Stimulated activated CD4-positive, alpha-beta T cell treated with anti-CD3 and anti-CD28 coated beads, Interleukin-15, amount 100 ng/mL, for 24 hours (primary cell): ENCODE measurements around the gene NEK5.
A peak's percentile ranks its signal among the peaks of the same experiment; 100 is the strongest.
"Not testable (repeated sequence)": the region's sequence is repeated elsewhere in the genome, so short reads cannot be mapped to it uniquely, and the experiment has no call there.

Experiments
- DNase-seq: peaks from one replicate; pipeline ENCODE4 v3.0.0-alpha.2; 2020

Gene NEK5

GRCh38 chr13:52128714-52129700, at the start of gene NEK5:
TSS of gene NEK5 (minus strand) at chr13:52129073. CDS start at chr13:52127482, 1,591 bp downstream.
- DNase-seq, result peak; percentile 73

- no peak for DNase-seq
Measured at GRCh38 chr13:52177276-52177675, 48.4 kb upstream of the NEK5 start.

DNA sequence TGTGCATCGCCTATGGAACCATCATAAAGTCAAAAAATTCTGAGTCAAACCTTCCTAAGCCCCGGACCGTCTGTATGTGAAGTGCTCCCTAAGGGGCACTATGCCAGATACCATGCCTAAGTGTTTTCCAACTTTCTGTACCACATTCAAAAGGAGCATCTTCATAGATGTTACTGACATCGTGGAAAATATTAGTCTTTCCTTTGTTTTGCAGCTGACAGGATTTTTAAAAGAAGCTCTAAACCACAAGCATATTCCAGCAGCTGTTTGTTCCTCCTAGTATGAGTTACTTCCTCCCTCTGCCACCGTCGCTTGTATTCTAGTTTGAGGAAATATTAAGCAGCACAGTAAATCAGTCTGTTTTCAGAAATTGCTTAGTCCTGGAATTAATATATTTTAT, 45.1 kb upstream of the NEK5 start:
- DNase-seq, result not testable (repeated sequence)

DNA sequence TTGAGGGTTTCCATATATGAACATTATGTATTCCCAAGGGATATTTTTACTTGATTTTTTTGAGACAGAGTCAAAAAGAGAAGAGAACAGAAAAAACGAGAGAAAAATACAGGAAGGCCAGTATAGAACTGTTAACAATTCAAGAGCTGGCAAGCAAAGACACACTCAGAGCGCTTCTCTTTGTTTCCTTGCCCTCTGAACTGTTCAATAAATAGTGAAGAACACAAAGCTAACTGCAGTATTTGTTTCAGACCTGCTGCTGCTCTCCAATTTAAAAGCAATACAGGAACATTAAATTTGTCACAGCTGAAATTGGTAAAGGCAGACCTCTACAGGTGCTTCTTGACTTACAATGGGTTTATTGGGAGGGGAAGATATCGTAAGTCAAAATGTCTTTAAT, 44.5 kb upstream of the NEK5 start:
- DNase-seq, result no peak

- not testable (repeated sequence) for DNase-seq
Measured at GRCh38 chr13:52171686-52172085, 42.8 kb upstream of the NEK5 start.

DNA sequence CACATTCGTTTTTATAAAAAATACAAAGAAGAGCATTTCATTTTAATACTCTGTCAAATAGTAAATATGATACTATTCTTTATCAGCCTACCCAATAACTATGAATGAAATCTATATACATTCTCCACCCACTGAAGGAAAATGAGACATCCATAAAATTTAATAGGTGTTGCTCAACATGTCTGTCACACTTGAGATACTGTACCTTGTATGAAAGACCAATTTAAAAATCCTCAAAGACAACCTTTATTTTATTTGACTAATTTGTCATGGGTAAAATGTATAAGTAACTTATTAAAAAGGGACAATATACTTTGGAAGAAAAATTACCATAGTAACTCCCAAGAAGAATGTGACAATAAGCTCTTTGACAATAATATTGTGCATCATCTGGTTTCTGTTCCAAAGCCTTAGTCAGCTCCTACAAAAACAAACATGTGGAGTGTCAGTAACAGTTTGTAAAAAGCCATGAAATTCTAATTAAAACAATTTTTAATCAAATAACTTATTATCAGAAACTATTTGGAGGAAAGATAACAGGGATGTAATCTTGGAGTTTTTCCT, 42.0 kb upstream of the NEK5 start:
- not testable (repeated sequence) for DNase-seq

GRCh38 chr13:52169839-52170238, 41.0 kb upstream of the NEK5 start:
- DNase-seq, result no peak

- DNase-seq, result no peak
Measured at GRCh38 chr13:52165411-52165810, 36.5 kb upstream of the NEK5 start.

DNA sequence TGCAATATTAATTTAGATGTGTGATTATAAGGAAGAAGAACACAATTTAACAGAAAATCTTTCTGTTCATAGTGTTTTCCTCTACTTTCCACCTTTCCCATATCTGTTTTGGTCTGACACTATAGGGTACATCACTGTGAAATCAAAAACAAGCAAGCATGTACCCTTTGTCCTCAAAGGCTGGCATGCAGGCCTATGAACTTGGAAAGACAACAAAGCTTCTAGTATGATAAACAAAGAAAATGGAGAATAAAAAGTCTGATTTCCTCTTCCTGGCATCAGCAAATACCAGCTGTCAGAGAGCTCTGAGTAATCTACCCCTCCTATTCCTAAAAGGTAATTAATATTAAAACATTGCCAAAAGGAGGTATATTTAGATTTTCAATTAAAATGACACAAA, 36.1 kb upstream of the NEK5 start:
- no peak for DNase-seq

GRCh38 chr13:52163878-52164277, 35.0 kb upstream of the NEK5 start:
- not testable (repeated sequence) for DNase-seq

- no peak for DNase-seq
Measured at GRCh38 chr13:52162279-52163101, 33.6 kb upstream of the NEK5 start.

- no peak for DNase-seq
Measured at GRCh38 chr13:52161181-52161646, 32.3 kb upstream of the NEK5 start.

GRCh38 chr13:52160506-52160905, 31.6 kb upstream of the NEK5 start:
- no peak for DNase-seq

- DNase-seq, result no peak
Measured at GRCh38 chr13:52160053-52160452, 31.2 kb upstream of the NEK5 start.

DNA sequence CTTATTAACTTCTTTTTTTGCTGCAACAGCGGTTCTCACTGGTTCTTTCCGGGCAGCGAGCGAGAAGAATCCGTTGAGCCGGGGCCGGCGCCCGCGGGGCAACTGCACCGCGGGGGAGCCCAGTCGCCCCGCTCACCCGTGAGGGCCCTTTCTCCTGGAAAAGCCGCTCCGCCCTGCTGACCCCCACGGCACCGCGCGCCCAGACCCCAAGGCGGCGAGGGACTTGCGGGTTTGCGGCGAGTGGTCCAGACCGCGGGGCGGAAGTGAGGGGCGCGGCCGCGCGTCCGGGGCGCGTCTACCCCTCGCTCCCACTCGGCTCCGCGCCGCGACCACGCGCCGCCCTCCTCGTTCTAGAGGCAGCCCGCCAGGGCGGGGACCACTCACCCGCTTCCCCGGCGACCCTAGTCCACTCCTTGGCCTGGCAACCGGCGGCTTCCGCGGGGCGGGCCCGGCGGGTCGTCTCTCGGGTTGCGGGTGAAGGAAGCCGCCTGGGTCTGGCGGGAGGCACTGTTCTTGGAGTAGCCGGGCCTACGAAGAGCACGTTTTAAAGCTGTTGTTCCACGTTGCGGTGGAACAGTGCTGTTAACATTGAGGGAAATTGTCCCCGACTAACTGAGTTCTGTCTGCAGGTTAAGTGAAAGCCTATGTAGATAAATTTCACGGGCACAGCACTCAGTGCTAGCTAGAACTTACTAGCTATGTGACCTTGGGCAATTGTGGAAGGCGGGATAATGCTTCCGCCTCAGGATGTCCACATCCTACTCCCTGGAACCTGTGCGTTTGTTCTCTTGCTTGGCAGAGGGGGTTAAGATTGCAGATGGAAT, 30.5 kb upstream of the NEK5 start, which contains the start of gene NEK3:
Gene NEK3, minus strand, starts transcription at position 439 of the 824 bp plus-strand sequence. CDS start 3,406 bp downstream, outside the sequence.
- DNase-seq, result peak; percentile 65

- no peak for DNase-seq
Measured at GRCh38 chr13:52158629-52159158, 29.8 kb upstream of the NEK5 start.

GRCh38 chr13:52156724-52157261, 27.9 kb upstream of the NEK5 start:
- no peak for DNase-seq

DNA sequence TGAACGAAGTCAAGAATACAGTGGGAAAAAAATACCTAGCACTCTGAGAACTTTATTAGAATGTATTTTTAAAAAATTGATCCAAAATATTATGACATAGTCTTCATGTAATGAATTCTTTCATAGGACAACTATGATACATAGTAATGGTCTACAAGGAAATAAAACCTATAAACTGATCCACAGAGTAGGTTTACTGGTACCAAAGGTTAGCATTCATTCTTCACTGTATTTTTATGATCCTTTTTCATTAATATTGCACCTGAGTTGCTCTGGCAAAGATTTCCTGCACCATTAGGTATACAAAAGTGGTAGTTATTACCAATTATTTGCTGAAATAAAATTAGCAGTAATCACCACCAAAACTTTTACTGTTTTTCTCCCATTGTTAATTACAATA, 26.3 kb upstream of the NEK5 start:
- DNase-seq, result no peak

- no peak for DNase-seq
Measured at GRCh38 chr13:52147225-52147624, 18.4 kb upstream of the NEK5 start.

GRCh38 chr13:52141299-52141698, 12.4 kb upstream of the NEK5 start:
- DNase-seq, result no peak

- no peak for DNase-seq
Measured at GRCh38 chr13:52137489-52137888, 8.6 kb upstream of the NEK5 start.

DNA sequence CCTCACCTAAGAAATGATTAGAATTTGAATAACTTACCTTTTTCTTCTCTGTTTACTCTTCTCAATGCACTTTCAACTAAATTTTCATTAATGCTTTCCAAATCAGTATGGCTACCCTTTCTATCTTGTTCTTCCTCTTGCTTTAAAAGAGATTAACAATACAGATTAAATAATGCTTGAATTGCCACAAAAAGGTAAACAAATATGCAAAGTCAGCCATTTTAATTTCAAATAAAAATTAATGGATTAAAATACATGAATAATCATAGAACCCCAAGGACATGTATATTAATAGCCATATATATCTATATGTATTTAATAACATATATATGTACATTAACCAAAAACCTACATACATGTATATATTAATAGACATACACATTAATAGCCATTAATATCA, 7.9 kb upstream of the NEK5 start:
- no peak for DNase-seq
